ENCODE results near the gene NCOA1. TPM values are rescaled to one million over a fixed set of nuclear protein-coding genes. Genes with fewer than 3 reads are reported as not detected.

Gene NCOA1
- total and polyA plus RNA-seq, 2 of the 4 experiments (the other 2 are of a cell fraction) = 6.7 to 11.3 TPM

GRCh38 chr2:24682304-24682703, 191.2 kb downstream of the NCOA1 start:
- intact Hi-C loops (cut with micrococcal nuclease) (no loop called here), in situ Hi-C loops (cut with MboI; ENCODE audit: low sequenced_read_pairs) (no loop called here), dilution Hi-C loops (cut with HindIII; ENCODE audit: low sequenced_read_pairs, unreplicated experiment) (no loop called here)
- TF ChIP-seq CTCF (conservative IDR thresholded peaks at IDR 0.05; ENCODE audit: low read depth, low read length) (no peak), MAZ (IDR thresholded peaks at IDR 0.05; ENCODE audit: borderline replicate concordance, low read depth, low read length) (no peak), POLR2A (IDR thresholded peaks at IDR 0.05; ENCODE audit: low read depth, low read length) (no peak), CEBPB (IDR thresholded peaks at IDR 0.05; ENCODE audit: low read depth, low read length) (no peak), SMC3 (IDR thresholded peaks at IDR 0.05; ENCODE audit: low read depth, low read length) (no peak)
- ChIA-PET POLR2A (ENCODE audit: unreplicated experiment) (no interaction called here), CTCF (no interaction called here)
- Histone ChIP-seq H3K18ac (ENCODE audit: low read depth, low read length) (no peak overlapping the region), H3K23ac (ENCODE audit: low read depth, low read length) (no peak overlapping the region), H3K36me3 (ENCODE audit: control insufficient read depth, insufficient read depth, low read length) (no peaks in the 10 kb centered on the region), H2AK9ac (replicated peaks; ENCODE audit: low read depth, low read length, poor library complexity) (no peak overlapping the region), H4K20me1 (ENCODE audit: insufficient read depth, low read length) (no peaks in the 10 kb centered on the region), H3K4me2 (ENCODE audit: low read depth, low read length) (no peak overlapping the region), H3K56ac (ENCODE audit: extremely low read depth, insufficient read depth, low read length) (no peak overlapping the region), H2BK20ac (ENCODE audit: low read depth, low read length) (no peak overlapping the region), H4K5ac (ENCODE audit: low read depth, low read length) (no peak overlapping the region), H2AK5ac (ENCODE audit: low read depth, low read length) (no peak overlapping the region), H3K4ac (ENCODE audit: low read depth, low read length) (no peak overlapping the region), H3K9ac (ENCODE audit: low read depth, low read length) (no peak overlapping the region), H3K4me1 (ENCODE audit: control insufficient read depth, insufficient read depth, low read length) (no peaks in the 10 kb centered on the region), H2BK15ac (ENCODE audit: low read depth, low read length) (no peak overlapping the region), H3K27me3 (ENCODE audit: control insufficient read depth, insufficient read depth, low read length) (no peaks in the 10 kb centered on the region), H4K91ac (ENCODE audit: insufficient read depth, low read depth, low read length) (no peak overlapping the region), H2BK5ac (ENCODE audit: low read depth, low read length, poor library complexity, severe bottlenecking) (no peak overlapping the region), H2BK120ac (ENCODE audit: low read depth, low read length) (no peak overlapping the region), H3K9me1 (ENCODE audit: insufficient read depth, low read length) (no peaks in the 10 kb centered on the region), H3K79me1 (ENCODE audit: low read depth in 1 of 2, low read length in 2 of 2) (no peaks in the 10 kb centered on the region), H2AFZ (replicated peaks; ENCODE audit: low read length, poor library complexity) (no peak overlapping the region), H3K14ac (replicated peaks; ENCODE audit: low read depth, low read length) (no peak overlapping the region), H3K27ac (ENCODE audit: insufficient read depth, low read length) (no peak overlapping the region), H4K8ac (ENCODE audit: low read depth in 2 of 2, low read length in 2 of 2) (peak overlapping the region in 1 of 2 experiments; percentile 13; a peak in 1 of 4 replicates), H3K4me3 (ENCODE audit: insufficient read depth, low read depth, low read length) (no peak overlapping the region), H3K9me3 (ENCODE audit: control insufficient read depth, insufficient read depth, low read length) (no peaks in the 10 kb centered on the region)
- WGBS, 2 experiments (ENCODE audit: extremely low coverage in 2 of 2, insufficient read length in 1 of 2) = no CpG with 5 or more reads among the region's 7 CpGs
- BruUV-seq (replicated peaks) = no TSS peak
- ATAC-seq (ENCODE audit: low read depth) (no peak), DNase-seq (peak; percentile 5)

Data from IMR-90 (cell line).